Stimulated activated CD8-positive, alpha-beta memory T cell treated with anti-CD3 and anti-CD28 coated beads, Interleukin-4, amount 100 ng/mL, for 1 hour (primary cell): ENCODE data around the gene AGFG2.
"Not testable (repeated sequence)": the region's sequence is repeated elsewhere in the genome, so short reads cannot be mapped to it uniquely, and the experiment has no call there.

Source experiments
- DNase-seq, 2 donors: peaks; one replicate each; pipeline ENCODE4 v3.0.0-alpha.2; 2020; ENCODE audit warnings: low read depth in 2 of 2, low spot score in 1 of 2

The AGFG2 gene

GRCh38 chr7:100519580-100519979 lies 19.4 kb upstream of the AGFG2 start:
- no peak for DNase-seq

GRCh38 chr7:100520138-100520537 lies 18.9 kb upstream of the AGFG2 start:
- no peak for DNase-seq

- no peak for DNase-seq
Observed at GRCh38 chr7:100521076-100521475, 17.9 kb upstream of the AGFG2 start.

GRCh38 chr7:100521909-100522593 lies 17.0 kb upstream of the AGFG2 start:
- not testable (repeated sequence) for DNase-seq

- DNase-seq: not testable (repeated sequence)
Observed at GRCh38 chr7:100523192-100523591, 15.8 kb upstream of the AGFG2 start.

- DNase-seq: not testable (repeated sequence)
Observed at GRCh38 chr7:100528108-100528866, 10.7 kb upstream of the AGFG2 start.

- no peak for DNase-seq
Observed at GRCh38 chr7:100532165-100533022, 6.6 kb upstream of the AGFG2 start.

- not testable (repeated sequence) for DNase-seq
Observed at GRCh38 chr7:100535982-100536381, 3.0 kb upstream of the AGFG2 start.

GRCh38 chr7:100536695-100537094 lies 2.3 kb upstream of the AGFG2 start:
- not testable (repeated sequence) for DNase-seq

- DNase-seq: no peak
Observed at GRCh38 chr7:100538348-100538653, 702 bp upstream of the AGFG2 start.

GRCh38 chr7:100539436-100540006 lies 518 bp downstream of the AGFG2 start:
- DNase-seq: no peak

- no peak for DNase-seq
Observed at GRCh38 chr7:100540073-100540723, 1.2 kb downstream of the AGFG2 start.

- not testable (repeated sequence) for DNase-seq
Observed at GRCh38 chr7:100541309-100541708, 2.3 kb downstream of the AGFG2 start.

GRCh38 chr7:100543586-100543985 lies 4.6 kb downstream of the AGFG2 start:
- DNase-seq: no peak

GRCh38 chr7:100544386-100544785 lies 5.4 kb downstream of the AGFG2 start:
- DNase-seq: no peak

GRCh38 chr7:100544967-100545359 lies 6.0 kb downstream of the AGFG2 start:
- DNase-seq: no peak

GRCh38 chr7:100545360-100546128 lies 6.5 kb downstream of the AGFG2 start:
- no peak for DNase-seq

GRCh38 chr7:100546129-100546925 lies 7.3 kb downstream of the AGFG2 start:
- no peak for DNase-seq
